Measurements from ENCODE around the gene USP54. TPM values are rescaled to one million over a fixed set of nuclear protein-coding genes. Genes with fewer than 3 reads are reported as not detected.

USP54 gene
- total RNA-seq, 1 experiment from 2014 or later, result 37.9 TPM

GRCh38 chr10:73559590-73559989 lies 31.6 kb downstream of the USP54 start:
- no peaks in the 10 kb centered on the region for H3K9me3 Mint-ChIP-seq
- H4K8ac ChIP-seq (replicated peaks; ENCODE audit: insufficient read length, low read depth, low read length), result no peak overlapping the region
- H3K56ac ChIP-seq (ENCODE audit: insufficient read length, low read depth, low read length), result no peak overlapping the region
- no peak overlapping the region for H3K27ac ChIP-seq (ENCODE audit: insufficient read length, low read depth, low read length)
- H2BK12ac ChIP-seq (ENCODE audit: insufficient read length, low read depth, low read length), result no peak overlapping the region
- H3K27me3 Mint-ChIP-seq (ENCODE audit: low read depth), result no peaks in the 10 kb centered on the region
- H3K27ac Mint-ChIP-seq, result no peak overlapping the region
- no peaks in the 10 kb centered on the region for H3K79me2 ChIP-seq (ENCODE audit: insufficient read depth, low read length)
- peaks cover 0 to 10% (median 0%) of the 10 kb centered on the region in 3 experiments; a peak in 3 of 7 replicates for H3K36me3 Mint-ChIP-seq (ENCODE audit: insufficient read depth in 1 of 3, low read depth in 3 of 3)
- H3K4ac ChIP-seq (ENCODE audit: low read depth, low read length), result no peak overlapping the region
- H3K23ac ChIP-seq (ENCODE audit: insufficient read length, low read depth, low read length), result no peak overlapping the region
- TF ChIP-seq CTCF (conservative IDR thresholded peaks at IDR 0.05), result no peak
- no peak for DNase-seq
- H3K4me1 ChIP-seq (ENCODE audit: insufficient read depth, low read length), result no peaks in the 10 kb centered on the region
- WGBS (ENCODE audit: extremely low coverage, insufficient read length, low lambda C conversion rate), result no CpG with 5 or more reads among the region's 6 CpGs
- no peaks in the 10 kb centered on the region for H4K20me1 ChIP-seq (ENCODE audit: control insufficient read depth, insufficient read depth, insufficient read length)
- H2AFZ ChIP-seq (ENCODE audit: low read length), result no peak overlapping the region
- H3K4me2 ChIP-seq (ENCODE audit: insufficient read depth, insufficient read length, low read length), result no peak overlapping the region
- H2BK120ac ChIP-seq (ENCODE audit: low read depth, low read length, poor library complexity, severe bottlenecking), result no peak overlapping the region
- H3K9me3 ChIP-seq (ENCODE audit: control insufficient read depth, low read depth, low read length), result no peaks in the 10 kb centered on the region
- H3K14ac ChIP-seq (ENCODE audit: insufficient read depth, low read length), result no peak overlapping the region
- no peaks in the 10 kb centered on the region for H3K27me3 ChIP-seq (ENCODE audit: insufficient read depth, low read length)
- no peak overlapping the region for H2BK20ac ChIP-seq (ENCODE audit: low read depth, low read length, poor library complexity, severe bottlenecking)
- H2BK15ac ChIP-seq (ENCODE audit: low read depth, low read length), result no peak overlapping the region
- no peak overlapping the region for H3K18ac ChIP-seq (ENCODE audit: insufficient read length, low read depth, low read length)
- no peak overlapping the region for H2BK5ac ChIP-seq (ENCODE audit: insufficient read length, low read length)
- H3K9ac ChIP-seq (ENCODE audit: extremely low read depth, insufficient read length, low read length), result no peak overlapping the region
- H4K5ac ChIP-seq (ENCODE audit: insufficient read length, low read depth, low read length), result no peak overlapping the region
- no peaks in the 10 kb centered on the region for H3K23me2 ChIP-seq (ENCODE audit: insufficient read length, low read depth, low read length, poor library complexity, severe bottlenecking)
- no peak overlapping the region for H3K4me3 Mint-ChIP-seq
- no peaks in the 10 kb centered on the region for H3K4me1 Mint-ChIP-seq
- H2AK5ac ChIP-seq (ENCODE audit: insufficient read length, low read length), result no peak overlapping the region
- no peak overlapping the region for H4K91ac ChIP-seq (ENCODE audit: insufficient read length, low read depth, low read length)
- H3K79me1 ChIP-seq (ENCODE audit: insufficient read depth, low read depth, low read length, poor library complexity, severe bottlenecking), result no peaks in the 10 kb centered on the region
- H3T11ph ChIP-seq (ENCODE audit: low read length), result no peak overlapping the region

Measured in H9 (cell line).